PC-9 (cell line): Measurements from ENCODE around the gene SCN8A. TPM values are rescaled to one million over a fixed set of nuclear protein-coding genes. Genes with fewer than 3 reads are reported as not detected.

Source experiments
- BruUV-seq: library from RNA; stranded (reverse); fragments of 400-500 nt; replicated peaks from 2 replicates; lab custom pipeline; 2021; lab: Mats Ljungman, UMichigan
- CTCF ChIA-PET: fragments of 300-600 bp; sonication (Branson Sonifier 250); formaldehyde crosslinking; loops from one replicate; lab custom pipeline; 2022; ENCODE audit warnings: antibody characterized with exemption; lab: Charles Lee
- POLR2A ChIA-PET: fragments of 300-600 bp; sonication (Branson Sonifier 250); formaldehyde crosslinking; loops from one replicate; lab custom pipeline; 2022; ENCODE audit warnings: antibody characterized with exemption; ENCODE audit not compliant: unreplicated experiment; lab: Charles Lee
- DNase-seq, 2 experiments: peaks; one replicate each; pipeline versions ENCODE4 v3.0.0 to v3.0.0-alpha.2; 2015 to 2022; ENCODE audit warnings: mixed read lengths in 1 of 2
- H2AFZ ChIP-seq: fragments of 200-600 bp; sonication (generic); 2 replicates; pipeline ENCODE4 v1.8.1; 2017; ENCODE audit warnings: antibody characterized with exemption
- H3F3A ChIP-seq: fragments of 200-600 bp; sonication (generic); 2 replicates; pipeline ENCODE4 v1.8.1; 2017; ENCODE audit warnings: antibody characterized with exemption, mild to moderate bottlenecking, low read depth; ENCODE audit not compliant: insufficient read depth
- H3K27ac ChIP-seq: fragments of 200-600 bp; sonication (generic); 2 replicates; pipeline ENCODE4 v1.6.1; 2016; ENCODE audit warnings: mixed run types
- H3K27me3 ChIP-seq: fragments of 200-600 bp; sonication (generic); 2 replicates; pipeline ENCODE4 v1.6.1; 2016; ENCODE audit warnings: low read depth, mixed run types; ENCODE audit not compliant: insufficient read depth
- H3K36me3 ChIP-seq: fragments of 200-600 bp; sonication (generic); 2 replicates; pipeline ENCODE4 v1.6.1; 2016; ENCODE audit warnings: low read depth, mixed run types
- H3K4me1 ChIP-seq: fragments of 200-600 bp; sonication (generic); replicated peaks from 2 replicates; pipeline ENCODE4 v1.6.1; 2016; ENCODE audit warnings: mixed run types; ENCODE audit not compliant: insufficient read depth
- H3K4me2 ChIP-seq: fragments of 200-600 bp; sonication (generic); 2 replicates; pipeline ENCODE4 v1.6.1; 2017; ENCODE audit warnings: mixed run types
- H3K4me3 ChIP-seq: fragments of 200-600 bp; sonication (generic); 2 replicates; pipeline ENCODE4 v1.6.1; 2016; ENCODE audit warnings: mixed run types
- H3K79me2 ChIP-seq: fragments of 200-600 bp; sonication (generic); 2 replicates; pipeline ENCODE4 v1.6.1; 2017; ENCODE audit warnings: low read depth, mixed run types
- H3K9me2 ChIP-seq: fragments of 200-600 bp; sonication (generic); 2 replicates; pipeline ENCODE4 v1.8.1; 2017; ENCODE audit warnings: mild to moderate bottlenecking; ENCODE audit not compliant: insufficient read depth
- H3K9me3 ChIP-seq: fragments of 200-600 bp; sonication (generic); 2 replicates; pipeline ENCODE4 v1.8.1; 2016; ENCODE audit warnings: low read depth; ENCODE audit not compliant: insufficient read depth
- H4K20me1 ChIP-seq: fragments of 200-600 bp; sonication (generic); 2 replicates; pipeline ENCODE4 v1.8.1; 2017; ENCODE audit not compliant: insufficient read depth
- EZH2 ChIP-seq: fragments of 200-600 bp; sonication (generic); IDR thresholded peaks from 2 replicates; pipeline ENCODE4 v1.8.0; 2017; ENCODE audit warnings: antibody characterized with exemption, low read depth
- intact Hi-C: fragments of 100-400 bp; cut with micrococcal nuclease; formaldehyde crosslinking; loops from one replicate; pipeline ENCODE4 v1.10.0; 2022; ENCODE audit not compliant: unreplicated experiment
- total RNA-seq: library from RNA; stranded (reverse); gene quantifications from 2 replicates; pipeline ENCODE4 v1.2.3, GENCODE V29; 2021
- TF ChIP-seq, protein P1 (sequence below): fragments of 200-600 bp; sonication (generic); conservative IDR thresholded peaks from 2 replicates; pipeline ENCODE4 v1.6.1; 2017; ENCODE audit warnings: mixed run types, antibody characterized with exemption, mild to moderate bottlenecking, moderate library complexity

The SCN8A gene
- total RNA-seq, 1 experiment from 2014 or later: 0.17 TPM

DNA sequence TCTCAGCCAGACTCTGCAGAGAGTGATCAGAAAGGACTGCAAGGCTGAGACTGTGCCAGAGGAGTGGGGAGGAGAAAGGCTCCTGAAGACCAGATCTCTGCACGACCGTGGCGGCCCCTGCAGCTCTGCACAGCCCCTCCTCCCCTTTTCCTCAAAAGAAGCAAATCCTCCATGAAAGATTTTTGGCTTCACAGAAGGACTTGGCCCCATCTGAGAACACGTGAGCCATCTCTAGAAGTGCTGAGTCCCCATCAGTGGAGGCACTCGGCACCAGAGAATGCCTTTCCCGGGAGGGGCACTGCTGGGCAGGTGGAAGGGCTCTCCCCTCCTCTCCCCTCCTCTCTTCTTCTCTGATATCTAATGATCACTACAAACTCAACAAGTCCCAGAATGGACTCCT lies 250.7 kb downstream of the SCN8A start:
- no peaks in the 10 kb centered on the region for H3F3A ChIP-seq
- DNase-seq: no peak
- H3K9me3 ChIP-seq: no peaks in the 10 kb centered on the region
- CTCF ChIA-PET: no interaction called here
- no peaks in the 10 kb centered on the region for H3K9me2 ChIP-seq
- H3K4me3 ChIP-seq: no peak overlapping the region
- no peaks in the 10 kb centered on the region for H4K20me1 ChIP-seq
- intact Hi-C loops: no loop called here
- H3K79me2 ChIP-seq: no peaks in the 10 kb centered on the region
- no peak overlapping the region for H3K27ac ChIP-seq
- TF ChIP-seq, protein P1, sequence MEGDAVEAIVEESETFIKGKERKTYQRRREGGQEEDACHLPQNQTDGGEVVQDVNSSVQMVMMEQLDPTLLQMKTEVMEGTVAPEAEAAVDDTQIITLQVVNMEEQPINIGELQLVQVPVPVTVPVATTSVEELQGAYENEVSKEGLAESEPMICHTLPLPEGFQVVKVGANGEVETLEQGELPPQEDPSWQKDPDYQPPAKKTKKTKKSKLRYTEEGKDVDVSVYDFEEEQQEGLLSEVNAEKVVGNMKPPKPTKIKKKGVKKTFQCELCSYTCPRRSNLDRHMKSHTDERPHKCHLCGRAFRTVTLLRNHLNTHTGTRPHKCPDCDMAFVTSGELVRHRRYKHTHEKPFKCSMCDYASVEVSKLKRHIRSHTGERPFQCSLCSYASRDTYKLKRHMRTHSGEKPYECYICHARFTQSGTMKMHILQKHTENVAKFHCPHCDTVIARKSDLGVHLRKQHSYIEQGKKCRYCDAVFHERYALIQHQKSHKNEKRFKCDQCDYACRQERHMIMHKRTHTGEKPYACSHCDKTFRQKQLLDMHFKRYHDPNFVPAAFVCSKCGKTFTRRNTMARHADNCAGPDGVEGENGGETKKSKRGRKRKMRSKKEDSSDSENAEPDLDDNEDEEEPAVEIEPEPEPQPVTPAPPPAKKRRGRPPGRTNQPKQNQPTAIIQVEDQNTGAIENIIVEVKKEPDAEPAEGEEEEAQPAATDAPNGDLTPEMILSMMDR: no peak
- TF ChIP-seq EZH2: no peak
- POLR2A ChIA-PET: no interaction called here
- no TSS peak for BruUV-seq
- H2AFZ ChIP-seq: no peak overlapping the region
- peaks cover 100% of the 10 kb centered on the region for H3K27me3 ChIP-seq
- no peaks in the 10 kb centered on the region for H3K36me3 ChIP-seq
- H3K4me1 ChIP-seq: no peaks in the 10 kb centered on the region
- H3K4me2 ChIP-seq: no peak overlapping the region

DNA sequence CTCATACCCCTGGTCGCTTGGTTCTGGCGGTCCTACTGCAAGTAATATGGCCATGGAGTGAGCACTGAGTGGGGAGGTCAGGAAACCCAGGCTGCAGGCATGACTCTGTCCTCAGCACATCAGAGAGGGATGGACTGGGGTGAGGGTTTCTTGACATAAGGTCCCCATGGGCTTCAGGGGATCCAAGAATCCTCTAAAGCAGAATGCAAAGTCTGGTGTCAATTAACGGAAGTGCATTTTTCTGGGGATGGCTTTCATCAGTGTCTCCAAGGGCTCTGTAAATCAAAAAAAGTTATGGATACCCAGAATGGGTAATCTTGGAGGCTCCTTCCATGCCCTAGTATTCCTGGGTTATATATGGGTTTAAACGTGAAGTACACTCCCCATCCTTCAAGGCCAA lies 253.8 kb downstream of the SCN8A start:
- Histone ChIP-seq H3K4me2 (no peak overlapping the region), H3K27me3 (peaks cover 80% of the 10 kb centered on the region)
- intact Hi-C loops: no loop called here

GRCh38 chr12:51845482-51845881 lies 254.4 kb downstream of the SCN8A start:
- intact Hi-C loops: no loop called here
- Histone ChIP-seq H2AFZ (no peak overlapping the region), H3K79me2 (no peaks in the 10 kb centered on the region), H4K20me1 (no peaks in the 10 kb centered on the region), H3K27me3 (peaks cover 79% of the 10 kb centered on the region), H3K4me3 (no peak overlapping the region), H3K9me3 (no peaks in the 10 kb centered on the region), H3K4me2 (no peak overlapping the region), H3K36me3 (no peaks in the 10 kb centered on the region), H3K27ac (no peak overlapping the region), H3F3A (no peaks in the 10 kb centered on the region), H3K4me1 (no peaks in the 10 kb centered on the region), H3K9me2 (no peaks in the 10 kb centered on the region)
- no peak for DNase-seq
- BruUV-seq: no TSS peak
- TF ChIP-seq EZH2: no peak
- TF ChIP-seq, protein P1: no peak
- CTCF ChIA-PET: no interaction called here
- POLR2A ChIA-PET: no interaction called here

More for the DNA sequence above, 253.8 kb downstream of the SCN8A start:
- no peaks in the 10 kb centered on the region for H3K36me3 ChIP-seq
- CTCF ChIA-PET: no interaction called here
- no peak overlapping the region for H2AFZ ChIP-seq
- no peak overlapping the region for H3K4me3 ChIP-seq
- no peaks in the 10 kb centered on the region for H3K9me3 ChIP-seq
- POLR2A ChIA-PET: no interaction called here
- TF ChIP-seq, protein P1: no peak
- TF ChIP-seq EZH2: no peak; the same call in 1 of the 2 replicates
- no peaks in the 10 kb centered on the region for H3K9me2 ChIP-seq
- H4K20me1 ChIP-seq: no peaks in the 10 kb centered on the region
- no peaks in the 10 kb centered on the region for H3K4me1 ChIP-seq
- H3K79me2 ChIP-seq: no peaks in the 10 kb centered on the region
- no TSS peak for BruUV-seq
- no peaks in the 10 kb centered on the region for H3F3A ChIP-seq
- no peak overlapping the region for H3K27ac ChIP-seq
- DNase-seq: no peak
